ENCODE results near the gene FPR2.

GRCh38 chr19:51793994-51794393, 33.0 kb downstream of the FPR2 start:
- TF ChIP-seq CTCF (conservative IDR thresholded peaks at IDR 0.05) (no peak), EZH2 (IDR thresholded peaks at IDR 0.05; ENCODE audit: low read depth) (no peak)

All from PC-9 (cell line).